DOHH2 (cell line): ENCODE measurements around the gene CEMIP.

Experiments used
- EZH2phosphoT487 ChIP-seq: fragments of 200-600 bp; sonication (generic); IDR thresholded peaks from 2 replicates; pipeline ENCODE4 v1.6.1; 2017; ENCODE audit warnings: borderline replicate concordance, mild to moderate bottlenecking, antibody characterized with exemption, low read length, moderate library complexity, mixed read lengths
- TF ChIP-seq, protein P1 (sequence below): fragments of 200-600 bp; sonication (generic); IDR thresholded peaks from one replicate; pipeline ENCODE4 v1.5.1; 2014; ENCODE audit warnings: antibody characterized with exemption, mild to moderate bottlenecking, low read depth, low read length; ENCODE audit not compliant: poor library complexity, severe bottlenecking

DNA sequence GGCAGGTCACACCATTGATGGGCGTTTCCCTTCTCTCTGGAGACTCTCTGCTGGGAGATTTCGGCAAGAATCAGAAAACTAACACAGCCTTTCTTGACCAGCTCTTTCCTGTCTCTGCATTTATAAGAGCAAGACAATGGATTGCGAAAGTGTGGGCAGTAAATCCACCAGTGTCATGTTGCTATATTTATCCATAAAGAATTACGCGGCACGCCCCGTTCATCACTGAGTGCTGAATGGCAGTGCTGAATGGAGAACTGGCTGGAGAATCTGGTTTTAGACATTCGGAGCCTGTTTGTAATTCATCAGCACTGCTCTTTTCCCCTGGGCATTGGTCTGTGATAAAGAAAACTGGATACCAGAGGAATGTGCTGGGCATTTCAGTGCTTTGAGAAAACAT, 2.0 kb upstream of the CEMIP start:
- TF ChIP-seq, protein P1, sequence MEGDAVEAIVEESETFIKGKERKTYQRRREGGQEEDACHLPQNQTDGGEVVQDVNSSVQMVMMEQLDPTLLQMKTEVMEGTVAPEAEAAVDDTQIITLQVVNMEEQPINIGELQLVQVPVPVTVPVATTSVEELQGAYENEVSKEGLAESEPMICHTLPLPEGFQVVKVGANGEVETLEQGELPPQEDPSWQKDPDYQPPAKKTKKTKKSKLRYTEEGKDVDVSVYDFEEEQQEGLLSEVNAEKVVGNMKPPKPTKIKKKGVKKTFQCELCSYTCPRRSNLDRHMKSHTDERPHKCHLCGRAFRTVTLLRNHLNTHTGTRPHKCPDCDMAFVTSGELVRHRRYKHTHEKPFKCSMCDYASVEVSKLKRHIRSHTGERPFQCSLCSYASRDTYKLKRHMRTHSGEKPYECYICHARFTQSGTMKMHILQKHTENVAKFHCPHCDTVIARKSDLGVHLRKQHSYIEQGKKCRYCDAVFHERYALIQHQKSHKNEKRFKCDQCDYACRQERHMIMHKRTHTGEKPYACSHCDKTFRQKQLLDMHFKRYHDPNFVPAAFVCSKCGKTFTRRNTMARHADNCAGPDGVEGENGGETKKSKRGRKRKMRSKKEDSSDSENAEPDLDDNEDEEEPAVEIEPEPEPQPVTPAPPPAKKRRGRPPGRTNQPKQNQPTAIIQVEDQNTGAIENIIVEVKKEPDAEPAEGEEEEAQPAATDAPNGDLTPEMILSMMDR, result no peak
- no peak for TF ChIP-seq EZH2phosphoT487
